ENCODE measurements around the gene DCAKD. TPM values are rescaled to one million over a fixed set of nuclear protein-coding genes. Genes with fewer than 3 reads are reported as not detected.

DCAKD gene
- total RNA-seq, 2 experiments from 2014 or later, result 11.6 to 12.2 TPM

DNA sequence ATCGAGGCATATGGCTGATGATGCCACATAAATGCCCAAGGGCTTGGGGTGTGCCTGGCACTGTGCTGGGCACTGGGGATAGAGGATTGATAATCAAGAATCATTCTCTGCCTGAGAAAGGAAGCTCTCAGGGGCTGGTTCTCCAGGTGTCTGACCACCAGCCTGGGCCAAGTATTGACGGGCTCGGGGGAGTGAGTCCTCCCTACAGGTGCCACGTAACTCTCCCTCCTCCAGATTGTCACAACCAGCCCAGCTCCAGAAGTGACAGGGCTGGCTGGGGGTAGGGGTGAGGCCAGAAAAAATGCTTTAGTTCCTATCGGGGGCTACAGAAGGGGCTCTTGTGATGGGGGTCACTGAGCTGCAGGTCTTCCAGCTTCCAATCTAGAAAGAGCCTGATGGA, 72.6 kb downstream of the DCAKD start:
- no peaks in the 10 kb centered on the region for H3K36me3 Mint-ChIP-seq (ENCODE audit: low read depth)
- H3K27me3 Mint-ChIP-seq, result peaks cover 57% of the 10 kb centered on the region
- no peaks in the 10 kb centered on the region for H3K4me1 ChIP-seq (ENCODE audit: insufficient read depth, low read length)
- CTCF ChIA-PET, result no interaction called here
- no peaks in the 10 kb centered on the region for H3K36me3 ChIP-seq (ENCODE audit: insufficient read depth, low read length)
- no peak overlapping the region for H3K27ac Mint-ChIP-seq
- no peak overlapping the region for H3K4me3 ChIP-seq (ENCODE audit: low read length)
- H3K9me3 ChIP-seq (ENCODE audit: control insufficient read depth in 1 of 2, insufficient read depth in 1 of 2, low read length in 2 of 2), result no peaks in the 10 kb centered on the region
- no peak overlapping the region for H3K4me3 Mint-ChIP-seq
- ATAC-seq (ENCODE audit: poor library complexity) (no peak), DNase-seq (no peak)
- POLR2A ChIA-PET, result no interaction called here
- peaks cover 5 to 30% of the 10 kb centered on the region in 2 experiments for H3K27me3 ChIP-seq (ENCODE audit: control insufficient read depth in 1 of 2, insufficient read depth in 2 of 2, low read length in 2 of 2)
- H3K9me3 Mint-ChIP-seq, result no peaks in the 10 kb centered on the region
- TF ChIP-seq, protein P1, sequence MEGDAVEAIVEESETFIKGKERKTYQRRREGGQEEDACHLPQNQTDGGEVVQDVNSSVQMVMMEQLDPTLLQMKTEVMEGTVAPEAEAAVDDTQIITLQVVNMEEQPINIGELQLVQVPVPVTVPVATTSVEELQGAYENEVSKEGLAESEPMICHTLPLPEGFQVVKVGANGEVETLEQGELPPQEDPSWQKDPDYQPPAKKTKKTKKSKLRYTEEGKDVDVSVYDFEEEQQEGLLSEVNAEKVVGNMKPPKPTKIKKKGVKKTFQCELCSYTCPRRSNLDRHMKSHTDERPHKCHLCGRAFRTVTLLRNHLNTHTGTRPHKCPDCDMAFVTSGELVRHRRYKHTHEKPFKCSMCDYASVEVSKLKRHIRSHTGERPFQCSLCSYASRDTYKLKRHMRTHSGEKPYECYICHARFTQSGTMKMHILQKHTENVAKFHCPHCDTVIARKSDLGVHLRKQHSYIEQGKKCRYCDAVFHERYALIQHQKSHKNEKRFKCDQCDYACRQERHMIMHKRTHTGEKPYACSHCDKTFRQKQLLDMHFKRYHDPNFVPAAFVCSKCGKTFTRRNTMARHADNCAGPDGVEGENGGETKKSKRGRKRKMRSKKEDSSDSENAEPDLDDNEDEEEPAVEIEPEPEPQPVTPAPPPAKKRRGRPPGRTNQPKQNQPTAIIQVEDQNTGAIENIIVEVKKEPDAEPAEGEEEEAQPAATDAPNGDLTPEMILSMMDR (IDR thresholded peaks at IDR 0.05), result no peak
- intact Hi-C loops (cut with DNase I, micrococcal nuclease), result no loop called here
- no peaks in the 10 kb centered on the region for H3K4me1 Mint-ChIP-seq (ENCODE audit: low read depth)
- H3K27ac ChIP-seq (ENCODE audit: low read depth in 1 of 2, low read length in 2 of 2), result no peak overlapping the region

DNA sequence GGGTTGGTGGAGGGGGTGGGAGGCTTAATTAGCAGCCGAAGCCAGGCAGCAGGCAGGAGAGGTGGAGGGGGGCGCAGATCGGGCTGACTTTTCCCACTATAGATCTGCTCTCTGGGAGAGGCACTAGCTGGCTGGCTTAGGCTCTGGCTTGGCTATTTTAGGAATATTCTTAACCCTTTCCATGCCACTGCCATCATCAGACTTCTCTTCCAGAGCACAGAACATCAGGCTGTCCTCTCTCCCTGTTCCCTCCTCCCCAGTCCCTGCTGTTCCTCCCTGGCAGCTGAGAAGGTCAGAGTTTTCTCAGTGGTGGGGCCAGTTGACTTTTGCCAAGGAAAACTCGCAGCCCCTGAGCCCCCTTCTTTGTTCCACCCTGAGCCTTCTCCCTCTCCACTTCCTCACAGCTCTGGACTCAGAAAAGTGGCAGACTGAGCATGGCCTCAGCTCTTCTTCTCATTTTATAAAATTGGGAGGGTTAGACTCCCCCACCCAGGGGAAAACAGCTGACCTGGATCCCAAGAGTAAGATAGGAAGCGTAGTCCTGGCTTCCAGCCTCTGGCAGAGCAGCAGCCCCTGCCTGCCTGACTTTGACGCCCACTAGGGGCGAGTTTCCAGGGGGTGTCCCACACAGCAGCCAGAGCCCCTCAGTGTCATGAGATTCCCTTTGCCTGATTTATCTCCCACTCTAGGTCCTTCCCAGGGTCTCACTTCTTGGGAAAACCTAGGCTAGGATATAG, 73.5 kb downstream of the DCAKD start:
- POLR2A ChIA-PET, result no interaction called here
- peaks cover 57% of the 10 kb centered on the region for H3K27me3 Mint-ChIP-seq
- intact Hi-C loops (cut with DNase I, micrococcal nuclease), result no loop called here

DNA sequence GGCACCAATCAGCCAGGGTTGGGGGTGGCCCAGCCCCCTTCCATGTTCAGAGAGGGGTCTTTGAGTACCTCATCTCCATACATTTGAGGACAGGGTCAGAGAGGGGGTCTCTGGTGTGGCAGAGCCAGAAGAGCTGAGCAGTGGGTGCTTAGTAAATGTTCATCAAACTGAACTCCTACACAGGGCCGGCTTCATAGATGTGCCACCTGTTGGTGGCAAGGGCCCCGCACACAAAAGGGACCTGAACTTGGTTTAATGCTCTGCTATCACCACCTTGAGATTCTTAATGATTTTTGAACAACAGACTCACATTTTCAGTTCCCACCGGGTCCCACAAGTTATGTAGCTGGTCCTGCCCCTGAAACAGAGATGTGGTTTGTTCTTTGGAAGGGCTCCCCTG, 74.4 kb downstream of the DCAKD start:
- CTCF ChIA-PET, result no interaction called here
- POLR2A ChIA-PET, result no interaction called here
- intact Hi-C loops (cut with DNase I, micrococcal nuclease), result no loop called here

More for the DNA sequence above, 73.5 kb downstream of the DCAKD start:
- no peak overlapping the region for H3K27ac Mint-ChIP-seq
- Histone ChIP-seq H3K9me3 (ENCODE audit: control insufficient read depth in 1 of 2, insufficient read depth in 1 of 2, low read length in 2 of 2) (no peaks in the 10 kb centered on the region), H3K27me3 (ENCODE audit: control insufficient read depth in 1 of 2, insufficient read depth in 2 of 2, low read length in 2 of 2) (peaks cover 5 to 30% of the 10 kb centered on the region in 2 experiments), H3K36me3 (ENCODE audit: insufficient read depth, low read length) (no peaks in the 10 kb centered on the region), H3K4me1 (ENCODE audit: insufficient read depth, low read length) (no peaks in the 10 kb centered on the region), H3K4me3 (ENCODE audit: low read length) (no peak overlapping the region), H3K27ac (ENCODE audit: low read depth in 1 of 2, low read length in 2 of 2) (no peak overlapping the region)
- no peak for ATAC-seq (ENCODE audit: poor library complexity)
- no peaks in the 10 kb centered on the region for H3K9me3 Mint-ChIP-seq
- DNase-seq, result no peak
- TF ChIP-seq, protein P1 (IDR thresholded peaks at IDR 0.05), result no peak
- no peaks in the 10 kb centered on the region for H3K4me1 Mint-ChIP-seq (ENCODE audit: low read depth)
- CTCF ChIA-PET, result no interaction called here
- H3K4me3 Mint-ChIP-seq, result no peak overlapping the region
- H3K36me3 Mint-ChIP-seq (ENCODE audit: low read depth), result no peaks in the 10 kb centered on the region

More for the DNA sequence above, 74.4 kb downstream of the DCAKD start:
- no peak overlapping the region for H3K27ac Mint-ChIP-seq
- no peaks in the 10 kb centered on the region for H3K9me3 ChIP-seq (ENCODE audit: control insufficient read depth in 1 of 2, insufficient read depth in 1 of 2, low read length in 2 of 2)
- no peaks in the 10 kb centered on the region for H3K36me3 ChIP-seq (ENCODE audit: insufficient read depth, low read length)
- DNase-seq, result no peak
- no peaks in the 10 kb centered on the region for H3K9me3 Mint-ChIP-seq
- H3K27ac ChIP-seq (ENCODE audit: low read depth in 1 of 2, low read length in 2 of 2), result no peak overlapping the region
- H3K4me3 ChIP-seq (ENCODE audit: low read length), result no peak overlapping the region
- H3K27me3 ChIP-seq (ENCODE audit: control insufficient read depth in 1 of 2, insufficient read depth in 2 of 2, low read length in 2 of 2), result peaks cover 7 to 30% of the 10 kb centered on the region in 2 experiments
- no peak overlapping the region for H3K4me3 Mint-ChIP-seq
- no peaks in the 10 kb centered on the region for H3K4me1 Mint-ChIP-seq (ENCODE audit: low read depth)
- peaks cover 56% of the 10 kb centered on the region for H3K27me3 Mint-ChIP-seq
- TF ChIP-seq, protein P1 (IDR thresholded peaks at IDR 0.05), result no peak
- H3K4me1 ChIP-seq (ENCODE audit: insufficient read depth, low read length), result no peaks in the 10 kb centered on the region
- no peak for ATAC-seq (ENCODE audit: poor library complexity)
- no peaks in the 10 kb centered on the region for H3K36me3 Mint-ChIP-seq (ENCODE audit: low read depth)

Data from CD4-positive, alpha-beta T cell (primary cell).